ENCODE measurements around the gene FLAD1. TPM values are rescaled to one million over a fixed set of nuclear protein-coding genes. Genes with fewer than 3 reads are reported as not detected.

Gene FLAD1
- total RNA-seq, 1 experiment from 2014 or later, result 72.8 TPM

DNA sequence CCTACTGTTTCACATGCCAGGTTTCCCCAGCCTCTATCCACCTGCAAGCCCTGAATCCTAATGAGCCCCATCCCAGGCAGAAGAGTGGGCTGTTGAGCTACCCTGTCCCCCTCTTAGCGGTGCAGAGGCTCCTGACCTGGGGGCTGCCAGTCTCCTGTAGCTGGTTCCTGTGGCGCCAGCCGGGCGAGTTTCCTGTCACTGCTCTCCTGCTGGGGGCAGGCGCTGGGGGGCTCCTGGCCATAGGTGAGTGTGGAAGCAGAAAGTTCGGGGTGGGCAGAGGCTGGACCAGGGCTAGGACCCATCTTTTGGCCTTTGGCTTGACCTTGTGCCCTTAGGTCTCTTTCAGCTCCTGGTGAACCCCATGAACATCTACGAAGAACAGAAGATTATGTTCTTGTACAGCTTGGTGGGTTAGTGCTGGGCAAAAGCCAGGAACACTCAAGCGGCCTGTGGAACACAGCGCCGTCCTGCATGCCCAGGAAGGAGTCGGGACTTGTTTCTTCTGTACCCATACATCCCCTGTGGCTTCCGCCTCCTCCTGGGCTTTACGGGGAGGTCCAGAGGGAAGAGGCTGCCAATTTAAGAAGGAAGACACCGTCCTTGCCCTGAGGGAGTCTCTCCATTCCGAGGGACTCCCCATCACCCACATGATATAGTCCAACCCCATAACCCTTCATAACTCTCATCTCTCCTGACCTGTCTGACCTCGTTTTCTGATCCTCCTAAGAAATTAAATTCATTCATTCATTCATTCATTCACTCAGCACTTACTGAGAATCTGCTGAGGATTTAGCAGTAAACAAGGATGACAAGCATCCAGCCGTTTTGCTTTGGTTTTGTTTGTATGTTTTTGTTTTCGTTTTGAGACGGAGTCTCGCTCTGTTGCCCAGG is 51.4 kb downstream of the FLAD1 start:
- no TSS peak for BruUV-seq (replicated peaks)
- intact Hi-C loops (cut with micrococcal nuclease; ENCODE audit: unreplicated experiment) (no loop called here), in situ Hi-C loops (cut with HindIII; ENCODE audit: low pct_unique_long_range_greater_than_20kb, low sequenced_read_pairs) (no loop called here)
- H3K4me1 ChIP-seq (ENCODE audit: control insufficient read depth, insufficient read depth, low read length), result no peaks in the 10 kb centered on the region
- POLR2A ChIA-PET, result interaction anchor here (0.7 kb wide), 1 partner anchor 95 kb away, joined by 5 read pairs; no protein-coding TSS in a partner anchor
- no peaks in the 10 kb centered on the region for H3K27me3 ChIP-seq (ENCODE audit: control insufficient read depth, insufficient read depth, low read length)
- H3K27ac ChIP-seq (ENCODE audit: low read length), result no peak overlapping the region
- TF ChIP-seq POLR2AphosphoS5 (IDR thresholded peaks at IDR 0.05; ENCODE audit: low read depth, low read length) (no peak), SIN3A (IDR thresholded peaks at IDR 0.05; ENCODE audit: borderline replicate concordance, insufficient read depth, low read depth, low read length) (no peak), TCF7L2 (IDR thresholded peaks at IDR 0.05; ENCODE audit: low read depth, low read length) (no peak)
- TF ChIP-seq, protein P1, sequence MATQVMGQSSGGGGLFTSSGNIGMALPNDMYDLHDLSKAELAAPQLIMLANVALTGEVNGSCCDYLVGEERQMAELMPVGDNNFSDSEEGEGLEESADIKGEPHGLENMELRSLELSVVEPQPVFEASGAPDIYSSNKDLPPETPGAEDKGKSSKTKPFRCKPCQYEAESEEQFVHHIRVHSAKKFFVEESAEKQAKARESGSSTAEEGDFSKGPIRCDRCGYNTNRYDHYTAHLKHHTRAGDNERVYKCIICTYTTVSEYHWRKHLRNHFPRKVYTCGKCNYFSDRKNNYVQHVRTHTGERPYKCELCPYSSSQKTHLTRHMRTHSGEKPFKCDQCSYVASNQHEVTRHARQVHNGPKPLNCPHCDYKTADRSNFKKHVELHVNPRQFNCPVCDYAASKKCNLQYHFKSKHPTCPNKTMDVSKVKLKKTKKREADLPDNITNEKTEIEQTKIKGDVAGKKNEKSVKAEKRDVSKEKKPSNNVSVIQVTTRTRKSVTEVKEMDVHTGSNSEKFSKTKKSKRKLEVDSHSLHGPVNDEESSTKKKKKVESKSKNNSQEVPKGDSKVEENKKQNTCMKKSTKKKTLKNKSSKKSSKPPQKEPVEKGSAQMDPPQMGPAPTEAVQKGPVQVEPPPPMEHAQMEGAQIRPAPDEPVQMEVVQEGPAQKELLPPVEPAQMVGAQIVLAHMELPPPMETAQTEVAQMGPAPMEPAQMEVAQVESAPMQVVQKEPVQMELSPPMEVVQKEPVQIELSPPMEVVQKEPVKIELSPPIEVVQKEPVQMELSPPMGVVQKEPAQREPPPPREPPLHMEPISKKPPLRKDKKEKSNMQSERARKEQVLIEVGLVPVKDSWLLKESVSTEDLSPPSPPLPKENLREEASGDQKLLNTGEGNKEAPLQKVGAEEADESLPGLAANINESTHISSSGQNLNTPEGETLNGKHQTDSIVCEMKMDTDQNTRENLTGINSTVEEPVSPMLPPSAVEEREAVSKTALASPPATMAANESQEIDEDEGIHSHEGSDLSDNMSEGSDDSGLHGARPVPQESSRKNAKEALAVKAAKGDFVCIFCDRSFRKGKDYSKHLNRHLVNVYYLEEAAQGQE (IDR thresholded peaks at IDR 0.05; ENCODE audit: insufficient read depth in 1 of 2, low read depth in 2 of 2, low read length in 1 of 2), result no peak
- H3K4me3 ChIP-seq (ENCODE audit: low read depth in 2 of 2, low read length in 2 of 2), result no peak overlapping the region
- CTCF ChIA-PET, result interaction anchor here (0.6 kb wide), 1 partner anchor 24 kb away, joined by 7 read pairs; no protein-coding TSS in a partner anchor
- no peaks in the 10 kb centered on the region for H3K9me3 ChIP-seq (ENCODE audit: control insufficient read depth, insufficient read depth, low read depth, low read length)
- H3K36me3 ChIP-seq (ENCODE audit: control insufficient read depth, insufficient read depth, low read length), result no peaks in the 10 kb centered on the region
- ATAC-seq, result no peak
- no peak for DNase-seq (ENCODE audit: low read depth, low spot score)

DNA sequence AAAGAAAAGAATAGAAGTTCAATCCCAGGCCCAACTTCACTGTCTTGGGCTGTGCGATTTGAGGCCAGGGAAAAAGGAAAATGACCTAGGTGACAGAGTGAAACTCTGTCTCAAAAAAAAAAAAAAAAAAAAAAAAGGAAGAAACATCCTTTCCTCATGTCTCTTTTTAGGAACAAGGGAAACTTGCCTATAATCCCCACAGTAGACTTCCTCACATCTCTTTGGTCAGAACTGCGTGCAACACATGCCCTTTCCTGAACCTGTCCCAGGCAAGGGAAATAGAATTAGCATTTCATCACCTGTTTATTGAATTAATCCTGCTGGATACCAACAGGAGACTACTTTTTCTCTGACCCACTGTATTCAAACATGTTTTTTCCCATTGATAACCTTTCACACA is 52.8 kb downstream of the FLAD1 start:
- in situ Hi-C loops (cut with HindIII; ENCODE audit: low pct_unique_long_range_greater_than_20kb, low sequenced_read_pairs), result no loop called here

More for the DNA sequence above, 52.8 kb downstream of the FLAD1 start:
- BruUV-seq (replicated peaks), result no TSS peak
- no peak overlapping the region for H3K4me3 ChIP-seq (ENCODE audit: low read depth in 2 of 2, low read length in 2 of 2)
- TF ChIP-seq SIN3A (IDR thresholded peaks at IDR 0.05; ENCODE audit: borderline replicate concordance, insufficient read depth, low read depth, low read length) (no peak), POLR2AphosphoS5 (IDR thresholded peaks at IDR 0.05; ENCODE audit: low read depth, low read length) (no peak), TCF7L2 (IDR thresholded peaks at IDR 0.05; ENCODE audit: low read depth, low read length) (no peak)
- TF ChIP-seq, protein P1 (IDR thresholded peaks at IDR 0.05; ENCODE audit: insufficient read depth in 1 of 2, low read depth in 2 of 2, low read length in 1 of 2), result no peak
- TF ChIP-seq, protein P2, sequence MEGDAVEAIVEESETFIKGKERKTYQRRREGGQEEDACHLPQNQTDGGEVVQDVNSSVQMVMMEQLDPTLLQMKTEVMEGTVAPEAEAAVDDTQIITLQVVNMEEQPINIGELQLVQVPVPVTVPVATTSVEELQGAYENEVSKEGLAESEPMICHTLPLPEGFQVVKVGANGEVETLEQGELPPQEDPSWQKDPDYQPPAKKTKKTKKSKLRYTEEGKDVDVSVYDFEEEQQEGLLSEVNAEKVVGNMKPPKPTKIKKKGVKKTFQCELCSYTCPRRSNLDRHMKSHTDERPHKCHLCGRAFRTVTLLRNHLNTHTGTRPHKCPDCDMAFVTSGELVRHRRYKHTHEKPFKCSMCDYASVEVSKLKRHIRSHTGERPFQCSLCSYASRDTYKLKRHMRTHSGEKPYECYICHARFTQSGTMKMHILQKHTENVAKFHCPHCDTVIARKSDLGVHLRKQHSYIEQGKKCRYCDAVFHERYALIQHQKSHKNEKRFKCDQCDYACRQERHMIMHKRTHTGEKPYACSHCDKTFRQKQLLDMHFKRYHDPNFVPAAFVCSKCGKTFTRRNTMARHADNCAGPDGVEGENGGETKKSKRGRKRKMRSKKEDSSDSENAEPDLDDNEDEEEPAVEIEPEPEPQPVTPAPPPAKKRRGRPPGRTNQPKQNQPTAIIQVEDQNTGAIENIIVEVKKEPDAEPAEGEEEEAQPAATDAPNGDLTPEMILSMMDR (IDR thresholded peaks at IDR 0.05), result no peak
- intact Hi-C loops (cut with micrococcal nuclease; ENCODE audit: unreplicated experiment), result no loop called here
- H3K4me1 ChIP-seq (ENCODE audit: control insufficient read depth, insufficient read depth, low read length), result no peaks in the 10 kb centered on the region
- no peaks in the 10 kb centered on the region for H3K36me3 ChIP-seq (ENCODE audit: control insufficient read depth, insufficient read depth, low read length)
- no peaks in the 10 kb centered on the region for H3K9me3 ChIP-seq (ENCODE audit: control insufficient read depth, insufficient read depth, low read depth, low read length)
- ChIA-PET POLR2A (no interaction called here), CTCF (no interaction called here)
- no peak for ATAC-seq
- no peaks in the 10 kb centered on the region for H3K27me3 ChIP-seq (ENCODE audit: control insufficient read depth, insufficient read depth, low read length)
- H3K27ac ChIP-seq (ENCODE audit: low read length), result no peak overlapping the region
- no peak for DNase-seq (ENCODE audit: low read depth, low spot score)

Data from Panc1 (cell line).